Fibroblast of lung (primary cell): ENCODE measurements around the gene ZNF318. TPM values are rescaled to one million over a fixed set of nuclear protein-coding genes. Genes with fewer than 3 reads are reported as not detected.

ENCODE experiments used
- DNase-seq, 2 donors: peaks; one replicate each; pipeline versions ENCODE4 v3.0.0 to v3.0.0-alpha.2; 2010; ENCODE audit warnings: low read depth in 2 of 2
- H2AFZ ChIP-seq: 2 replicates; pipeline ENCODE4 v1.5.1; 2012; ENCODE audit warnings: low read length, control low read depth, inconsistent platforms
- H3K27ac ChIP-seq: 2 replicates; pipeline ENCODE4 v1.5.1; 2011; ENCODE audit warnings: low read length, control low read depth; ENCODE audit not compliant: insufficient read depth
- H3K27me3 ChIP-seq: 2 replicates; pipeline ENCODE4 v1.5.1; 2011; ENCODE audit warnings: mild to moderate bottlenecking, low read length; ENCODE audit not compliant: control insufficient read depth, insufficient read depth
- H3K36me3 ChIP-seq: 2 replicates; pipeline ENCODE4 v1.5.1; 2011; ENCODE audit warnings: low read length; ENCODE audit not compliant: control insufficient read depth, insufficient read depth
- H3K4me1 ChIP-seq: 2 replicates; pipeline ENCODE4 v1.5.1; 2011; ENCODE audit warnings: low read length; ENCODE audit not compliant: control insufficient read depth, insufficient read depth; ENCODE audit errors: extremely low read depth
- H3K4me2 ChIP-seq: 2 replicates; pipeline ENCODE4 v1.5.1; 2011; ENCODE audit warnings: low read length, control low read depth; ENCODE audit not compliant: insufficient read depth; ENCODE audit errors: extremely low read depth
- H3K4me3 ChIP-seq, 4 experiments: fragments of 200-600 bp in 1 of 4; sonication (generic) in 1 of 4; replicated peaks in 1 of 4; 2 replicates each; pipeline ENCODE4 v1.5.1; 2011 to 2016; ENCODE audit warnings: low read length in 4 of 4, low read depth in 3 of 4, mild to moderate bottlenecking in 3 of 4, control low read depth in 2 of 4, inconsistent platforms in 1 of 4, mixed read lengths in 1 of 4; ENCODE audit not compliant: insufficient read depth in 1 of 4; ENCODE audit errors: control extremely low read depth in 1 of 4
- H3K79me2 ChIP-seq: 2 replicates; pipeline ENCODE4 v1.5.1; 2012; ENCODE audit warnings: mild to moderate bottlenecking, low read length, inconsistent platforms; ENCODE audit not compliant: control insufficient read depth, insufficient read depth
- H3K9ac ChIP-seq: 2 replicates; pipeline ENCODE4 v1.5.1; 2011; ENCODE audit warnings: mild to moderate bottlenecking, low read length, control low read depth; ENCODE audit not compliant: insufficient read depth
- H3K9me3 ChIP-seq: 2 replicates; pipeline ENCODE4 v1.5.1; 2012; ENCODE audit warnings: low read depth, low read length; ENCODE audit not compliant: control insufficient read depth, insufficient read depth
- H4K20me1 ChIP-seq: 2 replicates; pipeline ENCODE4 v1.5.1; 2011; ENCODE audit warnings: low read length; ENCODE audit not compliant: control insufficient read depth, insufficient read depth; ENCODE audit errors: extremely low read depth
- CTCF ChIP-seq, 2 donors: IDR thresholded peaks in 1 of 2; conservative IDR thresholded peaks in 1 of 2; 1 replicate in 1 of 2; 2 replicates in 1 of 2; pipeline ENCODE4 v1.5.1; 2011 to 2012; ENCODE audit warnings: low read length in 2 of 2, control low read depth in 1 of 2, inconsistent platforms in 1 of 2, low read depth in 1 of 2, mild to moderate bottlenecking in 1 of 2
- EZH2 ChIP-seq: IDR thresholded peaks from 2 replicates; pipeline ENCODE4 v1.5.1; 2012; ENCODE audit warnings: low read length, control low read depth, mild to moderate bottlenecking; ENCODE audit errors: missing control alignments
- polyA plus RNA-seq, 2 donors: library from polyadenylated mRNA; depleted of rRNA in 1 of 2; stranded (reverse) in 1 of 2; unstranded in 1 of 2; fragments of >200 nt; gene quantifications; 2 replicates each; pipeline ENCODE4 v1.2.1, GENCODE V29; 2011 to 2012; ENCODE audit warnings: missing spikeins in 1 of 2
- total RNA-seq: library from RNA; depleted of rRNA; stranded (reverse); fragments of >200 nt; gene quantifications from 2 replicates; pipeline ENCODE4 v1.2.1, GENCODE V29; 2014

ZNF318 gene
- total and polyA plus RNA-seq, 2 donors (not counting 1 experiment from before 2014, with no cell fraction given) = 6.1 to 8.6 TPM

GRCh38 chr6:43407296-43407695 lies 37.8 kb upstream of the ZNF318 start:
- no peaks in the 10 kb centered on the region for H3K79me2 ChIP-seq
- no peak overlapping the region for H2AFZ ChIP-seq
- no peaks in the 10 kb centered on the region for H4K20me1 ChIP-seq
- no peak overlapping the region for H3K9ac ChIP-seq
- H3K27me3 ChIP-seq = peaks cover 2% of the 10 kb centered on the region
- TF ChIP-seq EZH2 = no peak
- TF ChIP-seq CTCF (conservative IDR thresholded peaks at IDR 0.05 in 1 of 2, IDR thresholded peaks at IDR 0.05 in 1 of 2; ENCODE audit: low read depth in 1 of 2, low read length in 2 of 2) = no peak
- H3K4me1 ChIP-seq = no peaks in the 10 kb centered on the region
- no peaks in the 10 kb centered on the region for H3K36me3 ChIP-seq
- no peak for DNase-seq
- no peaks in the 10 kb centered on the region for H3K9me3 ChIP-seq
- H3K4me2 ChIP-seq = no peak overlapping the region
- H3K27ac ChIP-seq = no peak overlapping the region
- no peak overlapping the region for H3K4me3 ChIP-seq

GRCh38 chr6:43405354-43405753 lies 35.9 kb upstream of the ZNF318 start:
- H3K4me1 ChIP-seq = no peaks in the 10 kb centered on the region
- no peak overlapping the region for H3K4me2 ChIP-seq
- no peaks in the 10 kb centered on the region for H3K9me3 ChIP-seq
- no peaks in the 10 kb centered on the region for H4K20me1 ChIP-seq
- peaks cover 2% of the 10 kb centered on the region for H3K27me3 ChIP-seq
- no peak overlapping the region for H3K27ac ChIP-seq
- no peaks in the 10 kb centered on the region for H3K36me3 ChIP-seq
- H3K79me2 ChIP-seq = no peaks in the 10 kb centered on the region
- H3K9ac ChIP-seq = no peak overlapping the region
- TF ChIP-seq CTCF (conservative IDR thresholded peaks at IDR 0.05 in 1 of 2, IDR thresholded peaks at IDR 0.05 in 1 of 2; ENCODE audit: low read depth in 1 of 2, low read length in 2 of 2) (no peak), EZH2 (no peak)
- peak in 1 of 2 donors; percentile 57 for DNase-seq
- no peak overlapping the region for H2AFZ ChIP-seq
- H3K4me3 ChIP-seq = no peak overlapping the region

GRCh38 chr6:43402820-43403219 lies 33.4 kb upstream of the ZNF318 start:
- Histone ChIP-seq H3K4me2 (no peak overlapping the region), H4K20me1 (no peaks in the 10 kb centered on the region), H3K4me1 (no peaks in the 10 kb centered on the region), H3K27ac (no peak overlapping the region), H2AFZ (no peak overlapping the region), H3K4me3 (no peak overlapping the region), H3K36me3 (no peaks in the 10 kb centered on the region), H3K79me2 (no peaks in the 10 kb centered on the region), H3K9ac (no peak overlapping the region), H3K9me3 (no peaks in the 10 kb centered on the region), H3K27me3 (peaks cover 5% of the 10 kb centered on the region)
- no peak for DNase-seq
- no peak for TF ChIP-seq EZH2
- peak in 1 of 2 donors; percentile 16 for TF ChIP-seq CTCF (conservative IDR thresholded peaks at IDR 0.05 in 1 of 2, IDR thresholded peaks at IDR 0.05 in 1 of 2; ENCODE audit: low read depth in 1 of 2, low read length in 2 of 2)
